CD4-positive, alpha-beta memory T cell (primary cell): Measurements from ENCODE around the gene GBX1. TPM values are rescaled to one million over a fixed set of nuclear protein-coding genes. Genes with fewer than 3 reads are reported as not detected.

Experiments used
- CTCF ChIA-PET: fragments of 350-600 bp; sonication (Branson Sonifier 250); formaldehyde crosslinking; loops from one replicate; lab custom pipeline; 2021; ENCODE audit warnings: inconsistent platforms; ENCODE audit not compliant: partially characterized antibody; lab: Charles Lee
- POLR2A ChIA-PET: fragments of 350-600 bp; sonication (Branson Sonifier 250); formaldehyde crosslinking; loops from one replicate; lab custom pipeline; 2021; ENCODE audit not compliant: partially characterized antibody; lab: Charles Lee
- DNase-seq, 5 donors: peaks; one replicate each; pipeline versions ENCODE4 v3.0.0 to v3.0.0-alpha.2; 2020 to 2022; ENCODE audit warnings: mixed read lengths in 1 of 5
- H3K27ac ChIP-seq: one replicate; pipeline ENCODE4 v1.7.0; 2013; ENCODE audit warnings: low read depth, low read length
- H3K27me3 ChIP-seq: 2 replicates; pipeline ENCODE4 v1.7.0; 2013; ENCODE audit warnings: mild to moderate bottlenecking, low read length, moderate library complexity; ENCODE audit not compliant: insufficient read depth
- H3K36me3 ChIP-seq: 2 replicates; pipeline ENCODE4 v1.7.0; 2013; ENCODE audit warnings: mild to moderate bottlenecking, low read length, moderate library complexity; ENCODE audit not compliant: insufficient read depth
- H3K4me1 ChIP-seq: 2 replicates; pipeline ENCODE4 v1.7.0; 2013; ENCODE audit warnings: mild to moderate bottlenecking, low read length, moderate library complexity; ENCODE audit not compliant: insufficient read depth
- H3K4me3 ChIP-seq, 2 donors: one replicate each; pipeline ENCODE4 v1.7.0; 2013; ENCODE audit warnings: low read length in 2 of 2, mild to moderate bottlenecking in 1 of 2
- H3K9me3 ChIP-seq, 2 donors: one replicate each; pipeline ENCODE4 v1.7.0; 2013; ENCODE audit warnings: low read length in 2 of 2, control low read depth in 1 of 2; ENCODE audit not compliant: control insufficient read depth in 1 of 2
- H3K27ac Mint-ChIP-seq, 7 donors: one replicate each; pipeline ENCODE4 v1.8.0; 2020 to 2021; ENCODE audit warnings: mixed read lengths in 7 of 7, mild to moderate bottlenecking in 6 of 7, inconsistent platforms in 3 of 7, moderate library complexity in 3 of 7
- H3K27me3 Mint-ChIP-seq, 2 donors: one replicate each; pipeline ENCODE4 v1.8.0; 2020 to 2021; ENCODE audit warnings: mixed read lengths in 2 of 2
- H3K36me3 Mint-ChIP-seq, 2 donors: one replicate each; pipeline ENCODE4 v1.8.0; 2020 to 2021; ENCODE audit warnings: mixed read lengths in 2 of 2, inconsistent platforms in 1 of 2, mild to moderate bottlenecking in 1 of 2
- H3K4me1 Mint-ChIP-seq, 4 donors: one replicate each; pipeline ENCODE4 v1.8.0; 2020 to 2021; ENCODE audit warnings: mixed read lengths in 4 of 4, mild to moderate bottlenecking in 1 of 4
- H3K4me3 Mint-ChIP-seq, 8 donors: one replicate each; pipeline ENCODE4 v1.8.0; 2020 to 2021; ENCODE audit warnings: mixed read lengths in 8 of 8, mild to moderate bottlenecking in 7 of 8, moderate library complexity in 6 of 8, inconsistent platforms in 3 of 8
- H3K9me3 Mint-ChIP-seq, 8 donors: one replicate each; pipeline ENCODE4 v1.8.0; 2020 to 2021; ENCODE audit warnings: mixed read lengths in 8 of 8, mild to moderate bottlenecking in 5 of 8, inconsistent platforms in 3 of 8, moderate library complexity in 1 of 8
- intact Hi-C: fragments of 100-400 bp; cut with micrococcal nuclease; formaldehyde crosslinking; loops from one replicate; pipeline ENCODE4 v1.15.1; 2023
- polyA plus RNA-seq, 2 donors: library from polyadenylated mRNA; unstranded; fragments of 300-500 nt; fragmentation: Illumina TruSeq; gene quantifications; one replicate each; pipeline ENCODE4 v1.2.3, GENCODE V29; 2021
- total RNA-seq, 2 experiments: library from RNA; stranded (reverse); gene quantifications; one replicate each; pipeline ENCODE4 v1.2.3, GENCODE V29; 2021

Gene GBX1
- total and polyA plus RNA-seq, 4 experiments from 2014 or later, result not detected

GRCh38 chr7:151125846-151126481, 41.5 kb downstream of the GBX1 start:
- intact Hi-C loops, result no loop called here
- H3K4me1 Mint-ChIP-seq, result peaks cover 3 to 19% (median 6%) of the 10 kb centered on the region in 4 donors
- DNase-seq, result no peak
- H3K27ac ChIP-seq, result no peak overlapping the region
- H3K27me3 ChIP-seq, result no peaks in the 10 kb centered on the region
- H3K9me3 Mint-ChIP-seq, result peaks cover 0 to 2% (median 0%) of the 10 kb centered on the region in 8 donors
- no peak overlapping the region for H3K4me3 Mint-ChIP-seq
- no peak overlapping the region for H3K27ac Mint-ChIP-seq
- H3K27me3 Mint-ChIP-seq, result no peaks in the 10 kb centered on the region
- H3K4me1 ChIP-seq, result peaks cover 4% of the 10 kb centered on the region
- no peaks in the 10 kb centered on the region for H3K9me3 ChIP-seq
- H3K36me3 Mint-ChIP-seq, result peaks cover 21 to 28% of the 10 kb centered on the region in 2 donors
- CTCF ChIA-PET, result interaction anchor here (1.7 kb wide), 1 partner anchor 44 kb away, joined by 4 read pairs; no protein-coding TSS in a partner anchor
- peaks cover 8% of the 10 kb centered on the region for H3K36me3 ChIP-seq
- H3K4me3 ChIP-seq, result no peak overlapping the region
- POLR2A ChIA-PET, result no interaction called here

GRCh38 chr7:151125470-151125845, 42.0 kb downstream of the GBX1 start:
- ChIA-PET POLR2A (no interaction called here), CTCF (interaction anchor here (1.7 kb wide), 1 partner anchor 45 kb away, joined by 4 read pairs; no protein-coding TSS in a partner anchor)
- Histone ChIP-seq H3K27me3 (no peaks in the 10 kb centered on the region), H3K4me3 (no peak overlapping the region), H3K9me3 (no peaks in the 10 kb centered on the region), H3K27ac (no peak overlapping the region), H3K4me1 (peaks cover 4% of the 10 kb centered on the region), H3K36me3 (peaks cover 8% of the 10 kb centered on the region)
- H3K27me3 Mint-ChIP-seq, result no peaks in the 10 kb centered on the region
- DNase-seq, result no peak
- H3K4me1 Mint-ChIP-seq, result peaks cover 3 to 19% (median 6%) of the 10 kb centered on the region in 4 donors
- H3K36me3 Mint-ChIP-seq, result peaks cover 24 to 26% of the 10 kb centered on the region in 2 donors
- no peak overlapping the region for H3K27ac Mint-ChIP-seq
- H3K4me3 Mint-ChIP-seq, result no peak overlapping the region
- H3K9me3 Mint-ChIP-seq, result peaks cover 0 to 2% (median 0%) of the 10 kb centered on the region in 8 donors
- intact Hi-C loops, result no loop called here

DNA sequence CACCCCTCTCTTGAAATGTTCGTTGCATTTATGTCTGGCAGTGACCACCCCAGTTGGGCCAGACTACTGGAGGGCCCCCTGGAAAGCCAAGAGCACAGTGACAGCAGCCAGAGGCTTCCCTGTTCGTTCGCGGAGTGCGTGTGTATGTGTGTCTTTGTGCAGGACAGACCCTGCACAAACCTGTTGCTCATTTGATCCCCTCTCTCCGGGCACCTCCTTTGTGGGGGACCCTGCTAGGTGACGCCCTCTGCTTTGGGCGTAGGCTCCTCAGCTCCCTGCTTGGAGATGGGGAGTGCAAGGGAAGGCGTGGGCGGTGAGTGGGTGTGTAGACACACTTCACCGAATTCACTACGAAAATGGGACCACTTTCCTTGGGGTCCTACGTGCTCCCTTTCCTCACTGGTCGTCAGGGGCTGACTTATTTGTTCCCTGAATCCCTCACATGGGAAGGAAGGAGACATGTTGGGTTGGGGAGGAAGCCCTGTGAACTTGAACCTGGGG, 42.5 kb downstream of the GBX1 start:
- Histone ChIP-seq H3K4me1 (peaks cover 4% of the 10 kb centered on the region), H3K9me3 (no peaks in the 10 kb centered on the region), H3K36me3 (peaks cover 4% of the 10 kb centered on the region), H3K27me3 (no peaks in the 10 kb centered on the region), H3K4me3 (no peak overlapping the region), H3K27ac (no peak overlapping the region)
- H3K4me1 Mint-ChIP-seq, result peaks cover 3 to 19% (median 6%) of the 10 kb centered on the region in 4 donors
- no peaks in the 10 kb centered on the region for H3K27me3 Mint-ChIP-seq
- no peak for DNase-seq
- intact Hi-C loops, result loop anchor here (1.0 kb wide), 2 partner anchors 47 to 119 kb away; no protein-coding TSS in a partner anchor
- H3K4me3 Mint-ChIP-seq, result no peak overlapping the region
- POLR2A ChIA-PET, result no interaction called here
- peaks cover 26% of the 10 kb centered on the region in 2 donors for H3K36me3 Mint-ChIP-seq
- CTCF ChIA-PET, result interaction anchor here (1.1 to 1.8 kb wide), 17 partner anchors 11 to 180 kb away, joined by 3 to 12 read pairs (median 4); partner anchors contain the start of gene GBX1
- no peak overlapping the region for H3K27ac Mint-ChIP-seq
- H3K9me3 Mint-ChIP-seq, result peaks cover 0 to 2% (median 0%) of the 10 kb centered on the region in 8 donors

DNA sequence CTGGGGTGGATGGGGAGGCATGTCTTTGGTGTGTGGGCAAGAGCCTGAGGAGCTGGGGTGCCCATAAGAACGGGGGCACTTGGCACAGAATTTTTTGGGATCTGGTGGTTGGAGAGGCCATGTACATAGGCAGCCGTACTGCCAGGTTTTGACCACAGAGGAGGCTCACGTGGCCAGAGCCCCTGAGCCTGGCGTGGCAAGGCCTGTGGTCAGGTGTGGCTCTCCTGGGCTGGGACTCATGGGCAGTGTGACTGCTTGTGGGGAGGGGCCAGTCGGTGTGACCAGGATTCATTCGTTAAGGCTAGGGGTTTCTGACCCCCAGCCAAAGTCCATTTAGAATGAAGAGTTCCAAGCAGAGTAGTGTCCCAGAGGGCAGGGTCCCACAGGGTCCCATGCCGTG, 43.0 kb downstream of the GBX1 start:
- DNase-seq, result no peak
- H3K36me3 Mint-ChIP-seq, result peaks cover 26 to 29% of the 10 kb centered on the region in 2 donors
- no peaks in the 10 kb centered on the region for H3K27me3 ChIP-seq
- H3K4me3 ChIP-seq, result no peak overlapping the region
- ChIA-PET CTCF (interaction anchor here (0.7 to 1.8 kb wide), 32 partner anchors 9 to 180 kb away, joined by 3 to 12 read pairs (median 4); partner anchors contain the start of gene GBX1), POLR2A (interaction anchor here (1.0 kb wide), 1 partner anchor 9 kb away, joined by 7 read pairs; no protein-coding TSS in a partner anchor)
- H3K9me3 ChIP-seq, result no peaks in the 10 kb centered on the region
- no peak overlapping the region for H3K27ac ChIP-seq
- no peak overlapping the region for H3K27ac Mint-ChIP-seq
- no peaks in the 10 kb centered on the region for H3K36me3 ChIP-seq
- H3K9me3 Mint-ChIP-seq, result peaks cover 0 to 2% (median 0%) of the 10 kb centered on the region in 8 donors
- intact Hi-C loops, result loop anchor here (1.0 kb wide), 2 partner anchors 48 to 120 kb away; no protein-coding TSS in a partner anchor
- H3K4me3 Mint-ChIP-seq, result no peak overlapping the region
- no peaks in the 10 kb centered on the region for H3K27me3 Mint-ChIP-seq
- H3K4me1 Mint-ChIP-seq, result peaks cover 3 to 19% (median 7%) of the 10 kb centered on the region in 4 donors
- H3K4me1 ChIP-seq, result peaks cover 4% of the 10 kb centered on the region

DNA sequence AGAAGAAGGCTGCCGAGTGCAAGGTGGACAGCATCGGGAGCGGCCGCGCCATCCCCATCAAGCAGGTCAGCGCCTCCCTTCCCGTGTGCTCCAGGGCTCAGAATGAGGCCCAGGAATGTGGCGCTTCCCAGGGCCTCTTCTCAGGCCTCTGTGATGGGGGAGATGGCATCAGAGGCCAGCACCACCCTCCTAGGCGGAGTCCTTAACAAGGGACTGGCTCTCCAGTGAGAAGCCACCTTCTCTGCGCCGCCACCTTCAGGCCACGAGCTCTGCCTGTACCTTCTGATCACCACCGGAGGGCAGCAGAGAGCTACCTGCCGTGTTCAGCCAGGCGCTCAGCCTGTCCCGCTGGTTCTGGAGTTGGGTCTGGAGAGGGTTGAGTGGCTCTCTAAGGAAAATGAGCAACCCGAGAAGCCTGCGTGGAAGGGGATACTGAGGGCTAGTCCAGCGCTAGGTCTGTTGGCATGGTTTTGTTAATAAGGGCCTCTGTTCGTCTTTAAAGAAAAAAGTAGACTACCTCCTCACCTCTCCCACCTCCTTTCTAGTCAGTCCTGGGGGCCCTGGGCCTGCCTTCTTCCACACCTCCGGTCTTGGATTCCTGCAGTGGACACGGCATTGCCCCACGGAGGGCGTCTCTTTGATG, 43.6 kb downstream of the GBX1 start:
- no peak overlapping the region for H3K4me3 Mint-ChIP-seq

DNA sequence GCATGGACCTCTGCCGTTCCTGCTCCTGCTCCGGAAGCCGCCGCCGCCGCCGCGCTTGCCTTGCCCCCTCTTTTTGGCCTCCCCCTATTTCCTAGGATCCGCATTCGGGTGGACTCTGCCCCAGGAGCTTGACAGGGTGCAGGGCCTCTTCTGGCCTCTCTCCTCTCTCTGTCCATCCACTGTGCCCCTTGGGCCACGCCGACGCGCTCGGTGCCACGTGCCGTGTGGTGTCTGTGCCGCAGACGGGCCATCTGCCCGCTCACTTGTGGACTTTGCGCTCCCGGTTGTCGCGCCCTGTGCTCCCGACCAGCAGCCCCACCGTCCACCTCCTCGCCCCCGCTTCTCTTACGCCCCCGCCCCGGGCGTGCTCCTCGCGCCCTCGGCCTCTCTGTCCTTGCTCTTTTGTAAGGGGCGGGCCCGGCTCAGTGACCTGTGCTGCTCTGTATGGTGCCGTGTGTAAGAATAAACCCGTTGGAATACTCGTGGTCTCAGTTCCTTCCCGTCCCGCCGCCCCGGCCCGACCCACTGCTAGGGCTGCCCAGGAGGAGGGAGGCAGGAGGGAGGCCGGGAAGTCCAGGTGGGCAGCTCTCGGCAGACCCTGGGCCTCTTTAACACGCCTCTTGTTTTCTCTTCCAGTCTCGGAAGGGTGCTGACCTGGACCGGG, 44.2 kb downstream of the GBX1 start:
- ChIA-PET CTCF (interaction anchor here (0.5 to 1.8 kb wide), 28 partner anchors 12 to 1601 kb away, joined by 3 to 12 read pairs (median 3); partner anchors contain the start of genes ABCB8 and GBX1), POLR2A (interaction anchor here (1.0 kb wide), 1 partner anchor 8 kb away, joined by 7 read pairs; no protein-coding TSS in a partner anchor)
- H3K27me3 Mint-ChIP-seq, result no peaks in the 10 kb centered on the region
- no peaks in the 10 kb centered on the region for H3K9me3 ChIP-seq
- no peak overlapping the region for H3K4me3 Mint-ChIP-seq
- peaks cover 0 to 2% (median 0%) of the 10 kb centered on the region in 8 donors for H3K9me3 Mint-ChIP-seq
- peak in 1 of 5 donors; percentile 7 for DNase-seq
- intact Hi-C loops, result no loop called here
- H3K4me1 Mint-ChIP-seq, result peaks cover 4 to 25% (median 12%) of the 10 kb centered on the region in 4 donors
- no peak overlapping the region for H3K4me3 ChIP-seq
- peaks cover 4% of the 10 kb centered on the region for H3K4me1 ChIP-seq
- H3K36me3 Mint-ChIP-seq, result peaks cover 25 to 36% of the 10 kb centered on the region in 2 donors
- H3K27ac Mint-ChIP-seq, result peak overlapping the region in 2 of 7 donors; percentile 31 to 47
- H3K27me3 ChIP-seq, result no peaks in the 10 kb centered on the region
- H3K36me3 ChIP-seq, result no peaks in the 10 kb centered on the region
- H3K27ac ChIP-seq, result no peak overlapping the region

More for the DNA sequence above, 43.6 kb downstream of the GBX1 start:
- ChIA-PET CTCF (interaction anchor here (0.5 to 1.8 kb wide), 35 partner anchors 9 to 1600 kb away, joined by 3 to 12 read pairs (median 4); partner anchors contain the start of genes ABCB8 and GBX1), POLR2A (interaction anchor here (1.0 kb wide), 1 partner anchor 9 kb away, joined by 7 read pairs; no protein-coding TSS in a partner anchor)
- Mint-ChIP-seq H3K27me3 (no peaks in the 10 kb centered on the region), H3K27ac (peak overlapping the region in 3 of 7 donors; percentile 31 to 70 (median 47)), H3K9me3 (peaks cover 0 to 2% (median 0%) of the 10 kb centered on the region in 8 donors), H3K36me3 (peaks cover 29 to 33% of the 10 kb centered on the region in 2 donors), H3K4me1 (peaks cover 4 to 19% (median 10%) of the 10 kb centered on the region in 4 donors)
- Histone ChIP-seq H3K9me3 (no peaks in the 10 kb centered on the region), H3K4me3 (no peak overlapping the region), H3K4me1 (peaks cover 4% of the 10 kb centered on the region), H3K27ac (no peak overlapping the region), H3K36me3 (no peaks in the 10 kb centered on the region), H3K27me3 (no peaks in the 10 kb centered on the region)
- peak; percentile 73 to 82 (median 80) for DNase-seq
- intact Hi-C loops, result loop anchor here (1.0 kb wide), 2 partner anchors 48 to 120 kb away; no protein-coding TSS in a partner anchor
